ENCODE data around the gene MAPK4. TPM values are rescaled to one million over a fixed set of nuclear protein-coding genes. Genes with fewer than 3 reads are reported as not detected.
"Not testable (repeated sequence)": the region's sequence is repeated elsewhere in the genome, so short reads cannot be mapped to it uniquely, and the experiment has no call there.

The MAPK4 gene
- total RNA-seq, 6 donors from 2014 or later = 1.0 to 12.0 (median 6.7) TPM

DNA sequence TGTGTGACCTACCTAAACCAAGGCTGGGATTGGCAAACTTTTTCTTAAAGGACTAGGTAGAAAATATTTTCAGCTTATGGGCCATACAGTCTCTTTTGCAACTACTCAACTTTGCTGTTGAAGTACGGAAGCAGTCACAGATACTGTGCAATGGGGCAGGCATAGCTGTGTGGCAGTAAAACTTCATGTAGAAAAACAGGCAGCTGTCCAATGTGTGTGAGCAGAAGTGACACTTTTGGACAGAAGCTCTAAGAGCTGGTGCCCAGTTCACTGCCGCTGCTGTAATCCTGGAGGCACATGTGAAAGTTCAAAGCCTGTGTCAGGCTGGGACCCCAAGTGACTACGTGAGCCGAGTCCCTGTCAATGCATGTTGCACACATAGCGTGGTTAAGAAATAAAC, 46.7 kb downstream of the MAPK4 start:
- no peaks in the 10 kb centered on the region for H3K27me3 ChIP-seq
- 59 to 80% methylated on average over 5 of the region's 5 CpGs for WGBS, 2 donors
- no peak overlapping the region for H3K27ac ChIP-seq
- H3K9me3 ChIP-seq = no peaks in the 10 kb centered on the region
- H3K4me1 ChIP-seq = no peaks in the 10 kb centered on the region
- no peaks in the 10 kb centered on the region for H3K36me3 ChIP-seq
- ATAC-seq (ENCODE audit: low FRiP score in 2 of 2) = no peak
- TF ChIP-seq, protein P1, sequence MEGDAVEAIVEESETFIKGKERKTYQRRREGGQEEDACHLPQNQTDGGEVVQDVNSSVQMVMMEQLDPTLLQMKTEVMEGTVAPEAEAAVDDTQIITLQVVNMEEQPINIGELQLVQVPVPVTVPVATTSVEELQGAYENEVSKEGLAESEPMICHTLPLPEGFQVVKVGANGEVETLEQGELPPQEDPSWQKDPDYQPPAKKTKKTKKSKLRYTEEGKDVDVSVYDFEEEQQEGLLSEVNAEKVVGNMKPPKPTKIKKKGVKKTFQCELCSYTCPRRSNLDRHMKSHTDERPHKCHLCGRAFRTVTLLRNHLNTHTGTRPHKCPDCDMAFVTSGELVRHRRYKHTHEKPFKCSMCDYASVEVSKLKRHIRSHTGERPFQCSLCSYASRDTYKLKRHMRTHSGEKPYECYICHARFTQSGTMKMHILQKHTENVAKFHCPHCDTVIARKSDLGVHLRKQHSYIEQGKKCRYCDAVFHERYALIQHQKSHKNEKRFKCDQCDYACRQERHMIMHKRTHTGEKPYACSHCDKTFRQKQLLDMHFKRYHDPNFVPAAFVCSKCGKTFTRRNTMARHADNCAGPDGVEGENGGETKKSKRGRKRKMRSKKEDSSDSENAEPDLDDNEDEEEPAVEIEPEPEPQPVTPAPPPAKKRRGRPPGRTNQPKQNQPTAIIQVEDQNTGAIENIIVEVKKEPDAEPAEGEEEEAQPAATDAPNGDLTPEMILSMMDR (IDR thresholded peaks at IDR 0.05) = no peak
- TF ChIP-seq POLR2AphosphoS5 (IDR thresholded peaks at IDR 0.05) (no peak), POLR2A (IDR thresholded peaks at IDR 0.05) (no peak), EP300 (IDR thresholded peaks at IDR 0.05) (no peak)
- no peak for DNase-seq
- H3K4me3 ChIP-seq = no peak overlapping the region

DNA sequence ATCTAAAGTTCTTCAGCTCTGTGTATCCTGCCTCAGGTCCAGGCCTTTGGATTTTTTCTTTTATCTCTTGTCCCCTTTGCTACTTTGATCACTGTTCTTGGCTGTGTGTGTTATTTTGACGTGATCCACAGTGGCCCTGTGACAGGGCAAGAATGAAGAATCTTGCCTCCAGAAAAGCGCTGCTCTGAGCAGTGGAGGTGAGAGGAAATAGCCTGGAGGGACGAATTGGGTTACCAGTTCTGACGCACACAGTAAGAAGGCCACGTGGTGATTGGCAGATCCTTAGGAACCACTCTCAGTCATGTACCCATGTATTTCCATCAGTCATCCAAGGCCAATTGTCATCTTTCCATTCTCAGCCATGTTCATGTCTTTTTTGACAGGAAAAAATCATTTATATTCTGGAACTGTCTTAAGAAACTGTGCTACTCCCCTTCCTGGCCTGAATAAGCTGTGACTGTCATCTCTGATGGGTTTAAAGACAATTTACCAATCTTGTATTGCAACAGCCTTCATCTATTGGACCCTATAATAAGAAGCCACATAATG, 47.6 kb downstream of the MAPK4 start:
- WGBS, 2 donors = 78 to 79% methylated on average over 5 of the region's 5 CpGs
- H3K4me3 ChIP-seq = no peak overlapping the region
- H3K36me3 ChIP-seq = no peaks in the 10 kb centered on the region
- H3K4me1 ChIP-seq = no peaks in the 10 kb centered on the region
- H3K9me3 ChIP-seq = no peaks in the 10 kb centered on the region
- no peak overlapping the region for H3K27ac ChIP-seq
- no peaks in the 10 kb centered on the region for H3K27me3 ChIP-seq
- no peak for ATAC-seq (ENCODE audit: low FRiP score in 2 of 2)
- DNase-seq = no peak
- TF ChIP-seq EP300 (IDR thresholded peaks at IDR 0.05) (no peak), POLR2AphosphoS5 (IDR thresholded peaks at IDR 0.05) (no peak), POLR2A (IDR thresholded peaks at IDR 0.05) (no peak)
- TF ChIP-seq, protein P1 (IDR thresholded peaks at IDR 0.05) = no peak

DNA sequence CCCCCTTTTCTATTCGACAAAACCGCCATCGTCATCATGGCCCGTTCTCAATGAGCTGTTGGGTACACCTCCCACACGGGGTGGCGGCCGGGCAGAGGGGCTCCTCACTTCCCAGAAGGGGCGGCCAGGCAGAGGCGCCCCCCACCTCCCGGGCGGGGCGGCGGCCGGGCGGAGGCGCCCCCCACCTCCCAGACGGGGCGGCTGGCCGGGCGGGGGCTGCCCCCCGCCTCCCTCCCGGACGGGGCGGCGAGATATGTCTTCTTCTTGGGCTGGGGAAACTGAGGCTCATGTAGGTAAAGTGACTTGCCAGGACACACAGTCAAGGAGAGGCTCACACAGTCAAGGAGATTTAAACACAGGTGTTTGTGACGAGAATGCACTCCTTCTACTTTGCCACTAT, 49.3 kb downstream of the MAPK4 start:
- not testable (repeated sequence) for H3K9me3 ChIP-seq
- 91 to 96% methylated on average over 15 to 16 of the region's 26 CpGs for whole genome bisulfite sequencing, 2 donors

DNA sequence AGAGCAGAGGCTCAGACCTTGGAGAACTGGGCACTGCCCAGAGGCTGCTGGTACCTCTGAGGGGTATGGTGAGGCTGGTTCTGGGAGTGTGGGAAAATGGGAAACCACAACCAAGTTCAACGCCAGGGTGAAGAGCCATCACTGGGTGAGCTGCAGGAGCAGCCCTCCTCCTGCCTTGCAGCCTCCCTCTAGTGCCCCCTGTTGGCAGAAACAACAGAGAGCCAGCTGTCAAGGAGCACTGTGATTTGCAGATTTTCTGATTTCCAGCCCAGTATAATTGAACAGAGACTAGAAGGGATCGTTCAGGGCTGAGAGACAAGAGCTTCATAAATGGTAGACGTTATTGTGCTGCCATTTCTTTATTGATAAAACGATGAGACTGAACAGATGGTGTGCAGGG, 50.5 kb downstream of the MAPK4 start:
- Histone ChIP-seq H3K36me3 (no peaks in the 10 kb centered on the region), H3K27ac (no peak overlapping the region), H3K4me1 (peaks cover 0 to 4% (median 0%) of the 10 kb centered on the region in 4 donors), H3K9me3 (peaks cover 0 to 8% (median 0%) of the 10 kb centered on the region in 4 donors), H3K27me3 (no peaks in the 10 kb centered on the region), H3K4me3 (no peak overlapping the region)
- ATAC-seq (ENCODE audit: low FRiP score in 2 of 2) (no peak), DNase-seq (no peak)
- WGBS, 2 donors = 86 to 92% methylated on average over 4 of the region's 4 CpGs
- TF ChIP-seq POLR2A (IDR thresholded peaks at IDR 0.05) (no peak), POLR2AphosphoS5 (IDR thresholded peaks at IDR 0.05) (no peak), EP300 (IDR thresholded peaks at IDR 0.05) (no peak)
- TF ChIP-seq, protein P1 (IDR thresholded peaks at IDR 0.05) = no peak

More for the DNA sequence above, 49.3 kb downstream of the MAPK4 start:
- H3K36me3 ChIP-seq; H3K27ac ChIP-seq; H3K27me3 ChIP-seq; ATAC-seq (ENCODE audit: low FRiP score in 2 of 2); H3K4me3 ChIP-seq; H3K4me1 ChIP-seq: not testable (repeated sequence)
- peak in 1 of 2 donors; percentile 54 for DNase-seq

DNA sequence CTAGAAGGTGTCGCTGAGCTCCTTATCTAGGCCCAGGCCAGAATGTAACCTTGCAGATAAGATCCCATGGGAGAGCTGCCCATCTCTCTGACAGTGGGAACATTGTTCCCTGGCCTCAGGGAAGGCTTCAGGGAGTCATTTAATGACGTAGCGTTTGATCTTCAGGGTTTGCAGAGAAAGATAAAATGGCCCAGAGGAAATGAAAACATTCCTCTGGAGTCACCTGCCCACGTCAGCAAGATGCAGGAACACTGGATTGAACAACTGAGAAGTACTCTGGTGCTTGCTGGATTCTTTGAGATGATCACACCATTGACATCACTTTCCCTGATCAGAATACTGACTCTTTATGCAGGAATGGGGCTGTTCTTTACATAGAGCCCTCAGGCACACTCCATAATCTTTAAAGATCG, 51.6 kb downstream of the MAPK4 start:
- Histone ChIP-seq H3K27ac (no peak overlapping the region), H3K9me3 (peaks cover 0 to 8% (median 0%) of the 10 kb centered on the region in 4 donors), H3K36me3 (no peaks in the 10 kb centered on the region), H3K27me3 (no peaks in the 10 kb centered on the region), H3K4me3 (no peak overlapping the region), H3K4me1 (peaks cover 0 to 5% (median 0%) of the 10 kb centered on the region in 4 donors)
- TF ChIP-seq EP300 (IDR thresholded peaks at IDR 0.05) = no peak
- TF ChIP-seq, protein P1 (IDR thresholded peaks at IDR 0.05) = no peak
- TF ChIP-seq POLR2A (IDR thresholded peaks at IDR 0.05) = no peak
- no peak for TF ChIP-seq POLR2AphosphoS5 (IDR thresholded peaks at IDR 0.05)
- no peak for ATAC-seq (ENCODE audit: low FRiP score in 2 of 2)
- DNase-seq = no peak
- 61 to 70% methylated on average over 5 of the region's 5 CpGs for WGBS, 2 donors

Measured in upper lobe of left lung (tissue), 6 donors.